GM12874 (cell line): ENCODE measurements around the gene DNAH14.

Experiments
- CTCF ChIP-seq: IDR thresholded peaks from 2 replicates; pipeline ENCODE4 v1.5.1; 2011; ENCODE audit warnings: low read depth, mild to moderate bottlenecking, control low read depth, low read length, moderate library complexity; ENCODE audit not compliant: insufficient read depth

The DNAH14 gene

GRCh38 chr1:224998185-224998584 is 68.7 kb downstream of the DNAH14 start:
- TF ChIP-seq CTCF: no peak

- peak; percentile 10; the same call in 1 of the 2 replicates for TF ChIP-seq CTCF
Measured at GRCh38 chr1:225004396-225004795, 74.9 kb downstream of the DNAH14 start.

GRCh38 chr1:225021037-225021436 is 91.6 kb downstream of the DNAH14 start:
- TF ChIP-seq CTCF: no peak

GRCh38 chr1:225026701-225027100 is 97.2 kb downstream of the DNAH14 start:
- TF ChIP-seq CTCF: no peak

DNA sequence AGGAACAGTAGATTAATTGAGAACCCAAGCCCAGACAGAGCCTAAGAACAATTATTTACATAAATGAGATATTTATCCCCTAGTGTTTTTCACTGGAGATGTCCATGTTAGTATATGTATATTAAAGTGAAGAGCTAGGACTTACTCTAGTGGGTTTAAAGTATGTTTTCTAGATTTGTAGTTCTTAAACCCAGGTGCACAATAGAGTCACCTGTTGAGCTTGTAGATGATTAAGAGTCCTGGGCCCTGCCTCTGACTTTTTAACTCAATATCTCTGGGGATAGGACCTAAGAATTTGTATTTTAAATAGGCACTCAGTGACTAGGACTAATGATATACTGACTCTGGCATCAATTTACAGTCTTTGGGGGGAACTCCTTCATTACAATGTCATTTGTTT is 112.8 kb downstream of the DNAH14 start:
- TF ChIP-seq CTCF: no peak

GRCh38 chr1:225044258-225044657 is 114.8 kb downstream of the DNAH14 start:
- no peak for TF ChIP-seq CTCF

DNA sequence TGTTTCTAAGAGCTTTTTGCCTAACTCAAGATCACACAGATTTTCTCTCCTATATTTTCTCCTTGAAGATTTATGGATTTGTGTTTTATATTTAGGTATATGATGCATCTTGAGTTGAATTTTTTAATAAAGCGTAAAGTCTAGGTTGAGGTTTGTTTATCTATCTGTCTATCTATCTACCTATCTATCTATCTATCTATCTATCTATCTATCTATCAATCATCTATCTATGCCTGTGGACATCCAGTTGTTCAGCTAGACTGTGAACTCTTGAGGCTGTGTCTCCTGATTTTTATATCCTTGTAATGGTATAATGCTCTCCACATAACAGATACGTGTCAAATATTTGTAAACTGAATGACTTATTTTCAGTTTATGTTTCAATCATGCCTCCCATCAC is 120.1 kb downstream of the DNAH14 start:
- no peak for TF ChIP-seq CTCF

DNA sequence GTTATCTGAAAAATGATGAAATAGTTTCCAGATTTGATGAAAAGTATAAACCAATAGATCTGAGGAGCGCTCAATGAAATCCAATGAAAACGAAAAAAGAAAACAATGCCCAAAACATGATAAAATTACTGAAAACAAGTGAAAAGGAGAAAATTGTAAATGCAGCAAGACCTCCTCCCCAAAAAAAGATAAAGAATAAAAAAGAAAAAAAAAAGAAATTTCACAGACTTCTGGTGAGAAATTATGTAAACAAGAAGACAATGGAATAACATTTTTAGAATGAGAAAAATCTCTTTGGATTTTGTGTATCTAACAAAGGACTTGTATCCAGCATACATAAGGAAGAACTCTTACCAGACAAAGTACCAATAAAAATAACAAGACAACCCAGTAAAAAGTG is 134.2 kb downstream of the DNAH14 start:
- no peak for TF ChIP-seq CTCF
